ENCODE measurements around the gene CLEC3B. TPM values are rescaled to one million over a fixed set of nuclear protein-coding genes. Genes with fewer than 3 reads are reported as not detected.

The CLEC3B gene
- total RNA-seq, 1 donor from 2014 or later = not detected

DNA sequence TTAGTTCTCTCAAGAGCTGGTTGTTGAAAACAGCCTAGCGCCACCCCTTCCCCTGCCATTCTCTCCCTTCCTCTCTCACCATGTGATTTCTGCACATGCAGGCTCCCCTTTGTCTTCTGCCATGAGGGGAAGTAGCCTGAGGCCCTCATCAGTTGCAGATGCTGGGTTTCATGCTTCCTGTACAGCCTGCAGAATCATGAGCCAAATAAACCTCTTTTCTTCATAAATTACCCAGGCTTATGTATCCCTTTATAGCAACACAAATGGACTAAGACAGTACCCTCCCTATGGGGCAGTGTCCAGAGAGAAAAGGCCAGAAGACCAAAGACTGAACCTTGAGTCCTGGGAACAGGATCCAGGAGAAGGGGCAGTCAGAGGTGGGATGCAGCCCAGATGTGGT is 54.7 kb downstream of the CLEC3B start:
- H3K27me3 ChIP-seq (ENCODE audit: control insufficient read depth, insufficient read depth, low read length) = no peaks in the 10 kb centered on the region
- no peak for DNase-seq (ENCODE audit: low read depth)
- H3K4me3 ChIP-seq (ENCODE audit: low read depth, low read length) = no peak overlapping the region
- peaks cover 12% of the 10 kb centered on the region for H3K36me3 ChIP-seq (ENCODE audit: control insufficient read depth, insufficient read depth, low read length)
- FAIRE-seq = no peak
- TF ChIP-seq, protein P1, sequence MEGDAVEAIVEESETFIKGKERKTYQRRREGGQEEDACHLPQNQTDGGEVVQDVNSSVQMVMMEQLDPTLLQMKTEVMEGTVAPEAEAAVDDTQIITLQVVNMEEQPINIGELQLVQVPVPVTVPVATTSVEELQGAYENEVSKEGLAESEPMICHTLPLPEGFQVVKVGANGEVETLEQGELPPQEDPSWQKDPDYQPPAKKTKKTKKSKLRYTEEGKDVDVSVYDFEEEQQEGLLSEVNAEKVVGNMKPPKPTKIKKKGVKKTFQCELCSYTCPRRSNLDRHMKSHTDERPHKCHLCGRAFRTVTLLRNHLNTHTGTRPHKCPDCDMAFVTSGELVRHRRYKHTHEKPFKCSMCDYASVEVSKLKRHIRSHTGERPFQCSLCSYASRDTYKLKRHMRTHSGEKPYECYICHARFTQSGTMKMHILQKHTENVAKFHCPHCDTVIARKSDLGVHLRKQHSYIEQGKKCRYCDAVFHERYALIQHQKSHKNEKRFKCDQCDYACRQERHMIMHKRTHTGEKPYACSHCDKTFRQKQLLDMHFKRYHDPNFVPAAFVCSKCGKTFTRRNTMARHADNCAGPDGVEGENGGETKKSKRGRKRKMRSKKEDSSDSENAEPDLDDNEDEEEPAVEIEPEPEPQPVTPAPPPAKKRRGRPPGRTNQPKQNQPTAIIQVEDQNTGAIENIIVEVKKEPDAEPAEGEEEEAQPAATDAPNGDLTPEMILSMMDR (IDR thresholded peaks at IDR 0.05; ENCODE audit: insufficient read depth, low read length, severe bottlenecking) = no peak

DNA sequence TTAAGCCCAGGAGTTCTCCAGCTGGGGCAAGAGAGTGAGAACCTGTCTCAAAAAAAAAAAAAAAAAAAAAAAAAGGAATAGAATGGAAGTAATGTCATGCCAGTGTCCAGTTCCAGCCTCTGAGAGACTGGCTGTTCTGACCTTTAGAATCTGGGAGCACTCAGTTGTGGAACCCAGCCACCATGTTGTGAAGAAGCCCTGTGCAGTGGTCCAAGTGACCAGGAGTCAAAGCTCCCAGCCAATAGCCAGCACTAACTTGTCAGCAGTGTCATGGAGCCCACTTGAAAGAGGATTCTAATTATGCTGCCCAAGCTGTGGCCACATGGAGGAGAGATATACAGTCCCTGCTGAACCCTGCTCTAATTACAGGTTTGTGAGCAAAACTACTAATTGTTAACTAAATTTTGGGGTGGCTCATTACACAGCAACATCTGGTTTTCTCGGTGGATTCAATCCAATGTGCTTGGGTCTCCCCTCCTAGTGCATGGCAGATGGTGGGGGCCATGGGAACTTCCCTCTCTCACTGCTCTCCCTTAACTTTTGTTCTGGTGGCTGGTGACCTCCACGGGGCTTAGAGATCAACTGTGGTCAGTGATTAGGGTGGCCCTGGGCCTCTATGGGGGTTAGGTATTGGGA is 55.5 kb downstream of the CLEC3B start:
- FAIRE-seq = no peak
- TF ChIP-seq, protein P1 (IDR thresholded peaks at IDR 0.05; ENCODE audit: insufficient read depth, low read length, severe bottlenecking) = no peak
- H3K36me3 ChIP-seq (ENCODE audit: control insufficient read depth, insufficient read depth, low read length) = peaks cover 18% of the 10 kb centered on the region
- H3K27me3 ChIP-seq (ENCODE audit: control insufficient read depth, insufficient read depth, low read length) = no peaks in the 10 kb centered on the region
- H3K4me3 ChIP-seq (ENCODE audit: low read depth, low read length) = no peak overlapping the region
- DNase-seq (ENCODE audit: low read depth) = no peak

DNA sequence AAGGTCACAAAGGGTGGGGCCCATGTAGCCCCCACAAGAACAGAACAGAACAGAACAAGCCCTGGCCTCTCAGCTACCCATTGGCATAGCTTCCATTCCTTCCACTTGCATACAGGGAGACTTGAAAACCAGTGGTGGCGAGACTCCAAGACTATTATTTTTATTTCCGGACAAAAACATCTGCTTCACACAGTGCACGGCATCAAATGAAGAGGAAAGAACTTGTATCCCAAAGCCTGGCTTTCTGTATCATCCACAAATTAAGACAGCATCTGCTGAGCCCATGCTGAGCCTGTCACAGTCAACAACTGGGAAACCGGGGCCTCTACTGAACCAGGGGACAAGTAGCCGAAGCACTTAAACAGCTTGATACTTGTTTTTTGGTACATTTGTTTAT is 56.0 kb downstream of the CLEC3B start:
- FAIRE-seq = no peak
- DNase-seq (ENCODE audit: low read depth) = no peak
- H3K27me3 ChIP-seq (ENCODE audit: control insufficient read depth, insufficient read depth, low read length) = no peaks in the 10 kb centered on the region
- H3K4me3 ChIP-seq (ENCODE audit: low read depth, low read length) = no peak overlapping the region
- peaks cover 23% of the 10 kb centered on the region for H3K36me3 ChIP-seq (ENCODE audit: control insufficient read depth, insufficient read depth, low read length)
- TF ChIP-seq, protein P1 (IDR thresholded peaks at IDR 0.05; ENCODE audit: insufficient read depth, low read length, severe bottlenecking) = no peak

DNA sequence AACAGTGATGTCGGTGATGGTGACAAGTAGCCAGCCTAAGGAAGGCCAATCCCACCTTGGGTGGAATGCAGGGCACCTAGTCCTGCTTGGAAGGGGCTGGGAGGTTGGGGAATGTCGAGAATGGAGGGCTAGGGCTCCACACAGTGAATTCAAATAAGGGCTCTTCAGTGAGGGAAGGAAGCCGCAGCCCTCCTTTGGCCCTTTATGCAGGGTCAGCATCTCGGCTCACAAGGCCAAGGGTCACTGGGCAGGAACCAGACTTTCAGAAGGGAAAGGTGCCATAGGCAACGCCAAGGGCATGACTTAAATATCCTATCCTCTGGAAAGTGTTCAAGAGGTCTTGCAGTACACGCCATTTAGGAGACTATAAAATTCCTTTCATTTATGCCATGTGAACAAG is 56.9 kb downstream of the CLEC3B start:
- TF ChIP-seq, protein P1 (IDR thresholded peaks at IDR 0.05; ENCODE audit: insufficient read depth, low read length, severe bottlenecking) = no peak
- FAIRE-seq = no peak
- H3K36me3 ChIP-seq (ENCODE audit: control insufficient read depth, insufficient read depth, low read length) = peaks cover 27% of the 10 kb centered on the region

DNA sequence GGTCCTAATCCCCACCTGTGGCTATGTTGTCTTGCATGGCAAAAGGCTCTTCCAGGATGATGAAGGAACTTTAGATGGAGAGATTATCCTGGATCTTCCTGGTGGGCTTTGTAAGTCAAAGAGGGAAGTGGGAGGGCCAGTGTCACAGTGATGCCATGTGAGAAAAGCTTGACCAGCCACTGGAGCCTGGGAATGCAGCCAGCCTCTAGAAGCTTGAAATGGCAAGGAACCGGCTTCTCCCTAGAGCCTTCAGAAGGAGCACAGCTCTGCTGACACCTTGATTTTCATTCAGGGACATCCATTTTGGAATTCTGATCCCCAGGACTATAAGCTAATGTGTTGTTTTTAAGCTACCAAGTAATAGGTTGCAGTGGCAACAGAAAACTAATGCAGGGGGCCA is 58.3 kb downstream of the CLEC3B start:
- Histone ChIP-seq H3K27me3 (ENCODE audit: control insufficient read depth, insufficient read depth, low read length) (no peaks in the 10 kb centered on the region), H3K36me3 (ENCODE audit: control insufficient read depth, insufficient read depth, low read length) (peaks cover 28% of the 10 kb centered on the region), H3K4me3 (ENCODE audit: low read depth, low read length) (no peak overlapping the region)
- FAIRE-seq = no peak
- TF ChIP-seq, protein P1 (IDR thresholded peaks at IDR 0.05; ENCODE audit: insufficient read depth, low read length, severe bottlenecking) = no peak
- DNase-seq (ENCODE audit: low read depth) = no peak

More for the DNA sequence above, 56.9 kb downstream of the CLEC3B start:
- Histone ChIP-seq H3K27me3 (ENCODE audit: control insufficient read depth, insufficient read depth, low read length) (no peaks in the 10 kb centered on the region), H3K4me3 (ENCODE audit: low read depth, low read length) (no peak overlapping the region)
- DNase-seq (ENCODE audit: low read depth) = no peak
